HepG2 (cell line): ENCODE data around the gene TNFRSF18. TPM values are rescaled to one million over a fixed set of nuclear protein-coding genes. Genes with fewer than 3 reads are reported as not detected.

Source experiments
- BRCA1 ChIP-seq: sonication (generic); formaldehyde crosslinking; IDR thresholded peaks from 2 replicates; pipeline ENCODE4 v1.4.0; 2020; ENCODE audit warnings: missing genetic modification reagents
- HNRNPLL ChIP-seq: fragments of 200-400 bp; formaldehyde crosslinking; IDR thresholded peaks from 2 replicates; pipeline ENCODE4 v1.6.1; 2017; ENCODE audit warnings: mild to moderate bottlenecking, low read depth, low read length; ENCODE audit not compliant: poor library complexity, severe bottlenecking
- ZNF780A ChIP-seq: sonication (generic); formaldehyde crosslinking; IDR thresholded peaks from 2 replicates; pipeline ENCODE4 v1.8.0; 2022; ENCODE audit warnings: mild to moderate bottlenecking, missing genetic modification reagents, moderate library complexity
- polyA plus RNA-seq, 8 experiments: library from polyadenylated mRNA; depleted of rRNA in 3 of 8; stranded (reverse) in 7 of 8; unstranded in 1 of 8; fragments of >200 nt; fragmentation: Illumina TruSeq in 4 of 8; extraction: Trizol in 4 of 8; gene quantifications; 2 replicates each; pipeline versions ENCODE4 v1.2.1 to v1.2.3, GENCODE V29; 2011 to 2016; ENCODE audit warnings: low read depth in 4 of 8, missing spikeins in 1 of 8, mixed read lengths in 1 of 8; ENCODE audit not compliant: insufficient read depth in 1 of 8
- total RNA-seq, 5 experiments: library from RNA; depleted of rRNA; stranded (reverse); fragments of >200 nt; fragmentation: Illumina TruSeq; extraction: Trizol; gene quantifications; 2 replicates each; pipeline ENCODE4 v1.2.3, GENCODE V29; 2016; ENCODE audit warnings: low read depth in 1 of 5
- TF ChIP-seq, protein P1 (sequence below): sonication (generic); formaldehyde crosslinking; IDR thresholded peaks from 2 replicates; pipeline ENCODE4 v1.4.0; 2020; ENCODE audit warnings: mild to moderate bottlenecking, missing genetic modification reagents
- TF ChIP-seq, protein P2 (sequence below): sonication (generic); formaldehyde crosslinking; IDR thresholded peaks from 2 replicates; pipeline ENCODE4 v1.8.0; 2022; ENCODE audit warnings: mild to moderate bottlenecking, missing genetic modification reagents; ENCODE audit not compliant: insufficient replicate concordance

Gene TNFRSF18
- total and polyA plus RNA-seq, 2 of the 13 experiments (the other 11 are each of a cell fraction or from before 2014, with no cell fraction given) = not detected

DNA sequence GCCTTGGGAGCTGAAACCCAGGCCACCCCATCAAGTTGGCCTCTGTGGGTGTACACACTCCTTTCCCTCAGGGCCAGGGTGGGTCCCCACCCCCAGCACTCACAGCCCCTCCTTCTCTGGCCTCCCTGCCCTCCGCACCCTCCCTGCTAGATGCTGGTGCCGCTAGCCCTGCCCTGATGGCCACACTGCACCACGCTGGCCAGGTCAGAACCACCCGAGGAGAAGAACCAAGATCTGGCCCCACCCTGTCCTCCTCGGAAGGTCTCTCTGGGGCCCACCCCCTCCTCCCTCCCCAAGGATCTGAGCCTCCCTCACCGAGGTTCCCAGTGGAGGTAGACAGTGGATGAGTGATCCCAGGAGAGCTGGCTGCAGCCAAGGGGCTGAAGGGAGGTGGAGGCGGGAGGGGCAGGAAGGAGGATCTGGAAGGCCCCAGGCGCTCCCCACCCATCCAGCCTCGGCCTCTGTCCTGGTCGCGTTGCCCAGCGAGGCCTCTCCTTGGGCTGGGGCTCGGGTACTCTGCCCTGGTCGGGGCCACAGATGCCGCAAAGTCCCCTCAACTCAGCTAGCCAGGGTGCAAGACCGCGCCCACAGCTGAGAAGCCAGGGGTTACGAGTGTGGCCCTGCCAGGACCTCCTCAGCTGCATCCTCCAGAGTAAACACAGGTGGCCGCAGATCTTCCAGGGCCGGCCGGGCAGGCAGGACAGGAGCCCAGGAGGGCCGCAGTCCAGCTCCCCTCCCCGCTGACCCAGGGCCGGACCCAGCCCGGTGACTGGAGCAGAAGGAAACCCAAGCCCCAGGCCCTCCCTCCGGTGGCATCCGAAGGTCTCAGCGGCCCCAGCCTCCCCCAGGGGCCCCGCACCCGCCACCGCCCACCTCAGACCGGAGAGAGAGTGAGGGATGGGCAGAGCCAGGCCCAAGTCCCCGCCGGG lies 30.8 kb upstream of the TNFRSF18 start (continued):
- TF ChIP-seq, protein P1, sequence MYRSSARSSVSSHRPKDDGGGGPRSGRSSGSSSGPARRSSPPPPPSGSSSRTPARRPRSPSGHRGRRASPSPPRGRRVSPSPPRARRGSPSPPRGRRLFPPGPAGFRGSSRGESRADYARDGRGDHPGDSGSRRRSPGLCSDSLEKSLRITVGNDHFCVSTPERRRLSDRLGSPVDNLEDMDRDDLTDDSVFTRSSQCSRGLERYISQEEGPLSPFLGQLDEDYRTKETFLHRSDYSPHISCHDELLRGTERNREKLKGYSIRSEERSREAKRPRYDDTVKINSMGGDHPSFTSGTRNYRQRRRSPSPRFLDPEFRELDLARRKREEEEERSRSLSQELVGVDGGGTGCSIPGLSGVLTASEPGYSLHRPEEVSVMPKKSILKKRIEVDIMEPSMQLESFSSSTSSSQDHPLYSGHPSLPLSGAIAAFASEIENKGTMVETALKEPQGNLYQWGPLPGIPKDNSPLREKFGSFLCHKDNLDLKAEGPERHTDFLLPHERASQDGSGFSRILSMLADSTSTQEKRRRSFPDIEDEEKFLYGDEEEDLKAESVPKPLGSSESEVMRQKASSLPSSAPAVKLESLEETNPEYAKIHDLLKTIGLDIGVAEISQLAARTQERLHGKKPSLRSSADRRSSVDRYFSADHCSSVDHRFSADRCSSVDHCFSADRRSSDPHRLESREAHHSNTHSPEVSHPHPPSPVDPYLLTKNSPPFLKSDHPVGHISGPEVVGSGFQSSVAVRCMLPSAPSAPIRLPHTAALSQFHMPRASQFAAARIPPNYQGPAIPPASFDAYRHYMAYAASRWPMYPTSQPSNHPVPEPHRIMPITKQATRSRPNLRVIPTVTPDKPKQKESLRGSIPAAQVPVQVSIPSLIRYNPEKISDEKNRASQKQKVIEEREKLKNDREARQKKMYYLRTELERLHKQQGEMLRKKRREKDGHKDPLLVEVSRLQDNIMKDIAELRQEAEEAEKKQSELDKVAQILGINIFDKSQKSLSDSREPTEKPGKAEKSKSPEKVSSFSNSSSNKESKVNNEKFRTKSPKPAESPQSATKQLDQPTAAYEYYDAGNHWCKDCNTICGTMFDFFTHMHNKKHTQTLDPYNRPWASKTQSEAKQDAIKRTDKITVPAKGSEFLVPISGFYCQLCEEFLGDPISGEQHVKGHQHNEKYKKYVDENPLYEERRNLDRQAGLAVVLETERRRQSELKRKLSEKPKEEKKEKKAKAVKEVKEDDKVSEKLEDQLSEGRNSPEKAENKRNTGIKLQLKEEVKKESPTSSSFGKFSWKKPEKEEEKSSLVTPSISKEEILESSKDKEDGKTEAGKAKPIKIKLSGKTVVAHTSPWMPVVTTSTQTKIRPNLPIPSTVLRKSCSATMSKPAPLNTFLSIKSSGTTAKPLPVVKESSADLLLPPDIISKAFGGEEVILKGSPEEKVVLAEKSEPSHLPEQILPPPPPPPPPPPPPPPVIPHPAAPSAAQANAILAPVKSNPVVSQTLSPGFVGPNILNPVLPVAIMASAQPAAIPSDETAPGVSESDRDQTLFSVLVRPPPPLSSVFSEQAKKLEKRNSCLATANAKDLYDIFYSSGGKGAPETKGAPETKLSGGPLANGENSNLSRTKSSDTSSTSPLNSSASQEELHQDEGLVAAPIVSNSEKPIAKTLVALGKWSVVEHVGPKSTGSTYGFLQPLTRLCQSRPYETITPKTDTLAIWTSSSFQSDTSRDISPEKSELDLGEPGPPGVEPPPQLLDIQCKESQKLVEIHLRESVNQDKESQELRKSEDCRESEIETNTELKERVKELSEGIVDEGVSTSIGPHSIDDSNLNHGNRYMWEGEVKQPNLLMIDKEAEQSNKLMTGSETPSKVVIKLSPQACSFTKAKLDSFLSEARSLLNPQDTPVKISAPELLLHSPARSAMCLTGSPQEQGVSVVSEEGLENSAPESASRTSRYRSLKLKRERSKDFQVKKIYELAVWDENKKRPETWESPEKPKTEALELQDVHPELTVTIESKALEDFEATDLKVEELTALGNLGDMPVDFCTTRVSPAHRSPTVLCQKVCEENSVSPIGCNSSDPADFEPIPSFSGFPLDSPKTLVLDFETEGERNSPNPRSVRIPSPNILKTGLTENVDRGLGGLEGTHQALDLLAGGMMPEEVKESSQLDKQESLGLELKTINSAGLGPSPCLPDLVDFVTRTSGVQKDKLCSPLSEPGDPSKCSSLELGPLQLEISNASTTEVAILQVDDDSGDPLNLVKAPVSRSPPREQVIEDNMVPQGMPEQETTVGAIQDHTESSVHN = no peak
- TF ChIP-seq ZNF780A (no peak), HNRNPLL (no peak), BRCA1 (no peak)
- TF ChIP-seq, protein P2, sequence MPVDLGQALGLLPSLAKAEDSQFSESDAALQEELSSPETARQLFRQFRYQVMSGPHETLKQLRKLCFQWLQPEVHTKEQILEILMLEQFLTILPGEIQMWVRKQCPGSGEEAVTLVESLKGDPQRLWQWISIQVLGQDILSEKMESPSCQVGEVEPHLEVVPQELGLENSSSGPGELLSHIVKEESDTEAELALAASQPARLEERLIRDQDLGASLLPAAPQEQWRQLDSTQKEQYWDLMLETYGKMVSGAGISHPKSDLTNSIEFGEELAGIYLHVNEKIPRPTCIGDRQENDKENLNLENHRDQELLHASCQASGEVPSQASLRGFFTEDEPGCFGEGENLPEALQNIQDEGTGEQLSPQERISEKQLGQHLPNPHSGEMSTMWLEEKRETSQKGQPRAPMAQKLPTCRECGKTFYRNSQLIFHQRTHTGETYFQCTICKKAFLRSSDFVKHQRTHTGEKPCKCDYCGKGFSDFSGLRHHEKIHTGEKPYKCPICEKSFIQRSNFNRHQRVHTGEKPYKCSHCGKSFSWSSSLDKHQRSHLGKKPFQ (CRISPR knock-in tag) = no peak
